GM06990 (cell line): Measurements from ENCODE around the gene SSBP3.

Experiments
- DNase-seq: peaks from one replicate; pipeline ENCODE4 v3.0.0-alpha.2; 2011; ENCODE audit not compliant: insufficient read length; ENCODE audit errors: extremely low read depth
- H3K27me3 ChIP-seq: replicated peaks from 2 replicates; pipeline ENCODE4 v1.6.0; 2011; ENCODE audit warnings: low read length; ENCODE audit not compliant: control insufficient read depth, insufficient read depth
- H3K36me3 ChIP-seq: 2 replicates; pipeline ENCODE4 v1.5.1; 2011; ENCODE audit warnings: low read length; ENCODE audit not compliant: control insufficient read depth, insufficient read depth
- H3K4me3 ChIP-seq: replicated peaks from 2 replicates; pipeline ENCODE4 v1.5.1; 2011; ENCODE audit warnings: low read depth, mild to moderate bottlenecking, control low read depth, low read length
- CTCF ChIP-seq: IDR thresholded peaks from 2 replicates; pipeline ENCODE4 v1.5.1; 2011; ENCODE audit warnings: low read length, control low read depth, mild to moderate bottlenecking, inconsistent platforms; ENCODE audit not compliant: insufficient read depth, poor library complexity, severe bottlenecking

SSBP3 gene

GRCh38 chr1:54225378-54225777 is 180.8 kb downstream of the SSBP3 start:
- no peak for DNase-seq
- Histone ChIP-seq H3K27me3 (no peaks in the 10 kb centered on the region), H3K4me3 (no peak overlapping the region), H3K36me3 (peaks cover 3% of the 10 kb centered on the region)
- TF ChIP-seq CTCF, result no peak

- Histone ChIP-seq H3K4me3 (no peak overlapping the region), H3K27me3 (no peaks in the 10 kb centered on the region), H3K36me3 (peaks cover 7% of the 10 kb centered on the region)
- no peak for DNase-seq
- TF ChIP-seq CTCF, result no peak
Measured at GRCh38 chr1:54224233-54224632, 182.0 kb downstream of the SSBP3 start.

GRCh38 chr1:54223441-54224202 is 182.6 kb downstream of the SSBP3 start:
- no peak overlapping the region for H3K4me3 ChIP-seq
- TF ChIP-seq CTCF, result no peak
- peaks cover 11% of the 10 kb centered on the region for H3K36me3 ChIP-seq
- H3K27me3 ChIP-seq, result no peaks in the 10 kb centered on the region
- DNase-seq, result no peak

GRCh38 chr1:54222711-54223110 is 183.5 kb downstream of the SSBP3 start:
- H3K4me3 ChIP-seq, result no peak overlapping the region
- TF ChIP-seq CTCF, result no peak
- peaks cover 16% of the 10 kb centered on the region for H3K36me3 ChIP-seq
- no peak for DNase-seq
- no peaks in the 10 kb centered on the region for H3K27me3 ChIP-seq

GRCh38 chr1:54221867-54222484 is 184.2 kb downstream of the SSBP3 start:
- Histone ChIP-seq H3K27me3 (no peaks in the 10 kb centered on the region), H3K4me3 (no peak overlapping the region), H3K36me3 (peaks cover 20% of the 10 kb centered on the region)
- DNase-seq, result no peak
- TF ChIP-seq CTCF, result no peak
